Adipose tissue (tissue), 3 donors: ENCODE data around the gene EPC1. TPM values are rescaled to one million over a fixed set of nuclear protein-coding genes. Genes with fewer than 3 reads are reported as not detected.

Experiments used
- H3K27ac ChIP-seq: one replicate; pipeline ENCODE4 v1.5.1; 2013; ENCODE audit warnings: low read depth, low read length
- WGBS, 3 donors: extraction: QIAGEN DNeasy Blood & Tissue Kit; methylation state at CpG; one replicate each; pipeline ENCODE4 v1.1.7; 2013; 5-methylcytosine and 5-hydroxymethylcytosine counted together
- polyA plus RNA-seq, 3 donors: library from polyadenylated mRNA; stranded (reverse); fragments of 200-250 nt; gene quantifications; one replicate each; pipeline ENCODE4 v1.2.3, GENCODE V29; 2013
- donor health status: healthy with polysubstance abuse.
- donor health status: Bipolar disorder and iron deficiency.
- donor health status: healthy.

EPC1 gene
- polyA plus RNA-seq, 3 donors, result 8.9 to 18.4 (median 14.3) TPM

GRCh38 chr10:32346134-32346550 is 816 bp downstream of the EPC1 start:
- WGBS, 3 donors, result 0 to 1% (median 0%) methylated on average over 30 of the region's 30 CpGs
- peak overlapping the region; percentile 100 for H3K27ac ChIP-seq

GRCh38 chr10:32341596-32341995 is 5.4 kb downstream of the EPC1 start:
- no peak overlapping the region for H3K27ac ChIP-seq
- WGBS, 3 donors, result 70 to 80% (median 73%) methylated on average over 1 of the region's 1 CpG

DNA sequence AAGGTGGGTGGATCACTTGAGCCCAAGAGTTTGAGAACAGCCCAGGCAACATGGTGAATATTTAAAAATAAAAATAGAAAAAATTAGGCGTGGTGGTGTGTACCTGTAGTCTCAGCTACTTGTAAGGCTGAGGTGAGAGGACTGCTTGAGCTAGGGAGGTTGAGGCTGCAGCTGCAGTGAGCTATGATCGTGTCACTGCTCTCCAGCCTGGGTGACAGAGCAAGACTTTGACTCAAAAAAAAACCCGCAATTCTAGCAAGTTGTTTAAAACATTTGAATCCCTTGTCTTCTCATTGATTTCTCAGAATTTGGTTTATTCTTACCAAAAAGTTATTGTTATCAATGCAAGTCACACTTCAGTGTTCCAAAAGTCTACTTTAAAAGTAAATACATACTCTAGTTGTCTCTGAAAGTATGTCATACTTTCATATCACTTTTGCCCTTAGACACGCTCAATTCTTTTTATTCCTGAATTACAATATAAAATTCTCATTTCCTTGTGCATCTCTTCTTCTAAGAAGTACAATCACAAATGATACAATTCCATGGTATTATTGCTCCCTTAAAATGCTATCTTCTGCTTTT is 6.3 kb downstream of the EPC1 start:
- no peak overlapping the region for H3K27ac ChIP-seq
- WGBS, 3 donors, result 37 to 62% (median 55%) methylated on average over 4 of the region's 4 CpGs

DNA sequence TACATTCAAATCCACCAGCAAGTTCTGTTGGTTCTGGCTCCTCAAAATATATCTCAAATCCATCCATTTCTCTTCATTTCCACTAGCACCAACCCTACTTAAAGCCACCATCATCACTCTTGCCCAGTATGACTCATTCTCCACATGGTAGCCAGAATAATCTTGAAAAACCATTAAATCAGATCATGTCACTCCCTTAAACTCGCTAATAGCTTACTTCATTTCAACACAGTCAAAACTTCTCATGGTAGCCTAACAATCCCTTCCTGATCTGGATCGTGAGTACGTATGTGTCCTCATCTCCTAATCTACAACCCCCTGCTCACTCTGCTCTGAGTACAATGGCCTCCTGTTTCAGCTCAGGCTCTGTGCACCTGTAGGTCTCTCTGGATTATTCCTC is 8.7 kb downstream of the EPC1 start:
- H3K27ac ChIP-seq, result no peak overlapping the region
- 87 to 94% (median 91%) methylated on average over 3 of the region's 3 CpGs for WGBS, 3 donors

DNA sequence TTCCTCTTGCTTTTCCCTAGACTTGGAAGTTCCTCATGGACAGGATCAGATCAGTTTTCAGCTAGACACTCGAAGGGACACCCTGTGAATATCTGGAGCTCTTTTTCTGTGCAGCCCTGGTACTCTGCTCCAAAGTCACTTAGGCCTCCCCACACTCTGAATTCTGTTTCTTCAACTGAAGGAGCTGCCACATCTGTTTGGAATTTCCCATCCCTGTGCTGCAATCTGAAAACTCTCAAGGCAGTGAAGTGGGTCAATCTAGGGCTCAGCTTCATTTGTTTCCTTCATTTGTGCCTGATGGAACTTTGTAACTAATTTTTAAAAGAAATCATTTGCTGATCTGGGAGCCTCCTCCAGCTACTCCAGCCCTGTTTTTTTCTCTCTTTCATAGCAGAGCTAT is 9.6 kb downstream of the EPC1 start:
- H3K27ac ChIP-seq, result no peak overlapping the region
- WGBS, 3 donors, result 83 to 95% (median 90%) methylated on average over 1 of the region's 1 CpG

GRCh38 chr10:32333849-32334248 is 13.1 kb downstream of the EPC1 start:
- 82 to 96% (median 96%) methylated on average over 3 of the region's 3 CpGs for WGBS, 3 donors
- H3K27ac ChIP-seq, result no peak overlapping the region

GRCh38 chr10:32332299-32332750 is 14.6 kb downstream of the EPC1 start:
- 19 to 63% (median 62%) methylated on average over 3 of the region's 3 CpGs for WGBS, 3 donors
- no peak overlapping the region for H3K27ac ChIP-seq

DNA sequence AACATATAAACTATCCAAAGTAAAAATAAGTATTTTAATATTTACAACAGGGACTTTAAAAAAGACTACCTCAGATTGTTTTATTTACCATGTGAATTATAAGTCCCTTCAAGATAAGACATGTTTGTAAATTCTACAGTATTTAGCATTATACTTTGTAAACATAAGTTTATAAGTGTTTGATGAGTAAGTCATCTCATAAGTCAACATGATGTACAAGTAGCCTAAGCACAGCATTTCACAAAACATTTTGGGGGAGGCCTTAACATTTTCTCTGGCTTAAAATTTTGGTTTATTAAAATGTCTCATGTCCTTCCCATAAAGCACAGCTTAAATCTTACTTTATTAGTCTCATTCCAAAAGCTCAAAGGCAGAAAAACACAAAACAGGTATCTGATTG is 15.4 kb downstream of the EPC1 start:
- H3K27ac ChIP-seq, result no peak overlapping the region

DNA sequence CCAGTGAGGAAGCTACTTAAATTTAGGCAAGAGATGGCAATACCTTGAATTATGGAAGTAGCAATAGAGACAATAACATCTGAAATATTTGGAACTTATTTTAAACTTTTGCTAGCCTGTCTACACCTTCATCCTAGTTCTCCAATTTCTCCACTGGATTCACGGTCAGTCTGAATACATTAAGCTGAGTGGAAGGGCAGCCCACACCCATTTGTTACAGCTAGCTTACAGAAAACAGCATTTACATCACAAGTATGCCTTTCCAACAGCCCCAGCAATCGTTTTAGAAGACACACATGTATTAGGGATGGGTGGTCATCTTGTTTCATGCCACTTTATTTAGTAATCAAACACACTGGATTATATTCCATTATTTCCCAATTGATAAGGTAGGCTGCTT is 16.7 kb downstream of the EPC1 start:
- WGBS, 3 donors, result 46 to 64% (median 55%) methylated on average over 2 of the region's 2 CpGs
- no peak overlapping the region for H3K27ac ChIP-seq

DNA sequence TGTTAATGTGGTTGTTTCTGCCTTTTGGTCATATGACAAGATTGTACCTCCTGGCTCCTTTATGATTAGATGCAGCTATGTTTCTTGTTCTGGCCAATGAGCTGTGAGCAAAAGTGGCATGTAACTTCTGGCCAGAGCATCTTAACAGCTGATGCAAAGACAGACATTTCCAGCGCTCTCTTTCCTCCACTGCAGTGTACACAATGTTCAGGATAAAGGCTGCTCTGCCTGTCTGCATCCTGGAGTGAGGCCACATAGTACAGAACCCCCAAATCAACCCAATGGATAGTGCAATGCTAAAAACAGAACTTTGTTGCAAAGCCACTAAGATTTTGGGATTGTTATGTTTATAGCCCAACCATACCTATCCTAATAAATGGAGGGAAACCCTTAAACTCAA is 17.9 kb downstream of the EPC1 start:
- WGBS, 3 donors, result 79 to 100% (median 94%) methylated on average over 1 of the region's 1 CpG
- no peak overlapping the region for H3K27ac ChIP-seq

GRCh38 chr10:32328499-32328898 is 18.5 kb downstream of the EPC1 start:
- 49 to 65% (median 55%) methylated on average over 3 of the region's 3 CpGs for WGBS, 3 donors
- no peak overlapping the region for H3K27ac ChIP-seq

- WGBS, 3 donors, result 44 to 52% (median 52%) methylated on average over 1 of the region's 1 CpG
- no peak overlapping the region for H3K27ac ChIP-seq
Measured at GRCh38 chr10:32327364-32327691, 19.6 kb downstream of the EPC1 start.

GRCh38 chr10:32326680-32327363 is 20.1 kb downstream of the EPC1 start:
- 68 to 79% (median 68%) methylated on average over 4 of the region's 4 CpGs for WGBS, 3 donors
- H3K27ac ChIP-seq, result no peak overlapping the region

DNA sequence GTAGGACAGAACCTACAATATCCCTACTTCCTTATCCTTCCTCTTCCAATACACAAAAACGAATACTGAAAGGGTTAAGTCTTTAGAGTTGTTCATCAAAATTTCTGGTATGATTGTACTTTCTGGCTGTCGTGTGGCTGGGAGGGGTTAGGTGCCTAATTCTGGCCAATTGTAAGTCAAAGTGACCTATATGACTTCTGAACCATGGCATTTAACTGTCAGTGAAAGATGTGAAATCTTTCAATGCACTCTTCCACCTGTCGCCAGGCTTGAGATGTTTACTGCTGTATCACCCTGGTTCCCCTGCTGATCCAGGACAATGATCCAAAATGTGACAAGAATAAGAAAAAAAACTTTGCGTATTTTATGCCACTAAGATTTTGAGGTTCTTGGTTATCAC is 20.8 kb downstream of the EPC1 start:
- no peak overlapping the region for H3K27ac ChIP-seq
- 50 to 68% (median 57%) methylated on average over 4 of the region's 4 CpGs for WGBS, 3 donors

GRCh38 chr10:32323051-32323450 is 23.9 kb downstream of the EPC1 start:
- 50 to 79% (median 69%) methylated on average over 2 of the region's 2 CpGs for WGBS, 3 donors
- H3K27ac ChIP-seq, result no peak overlapping the region

DNA sequence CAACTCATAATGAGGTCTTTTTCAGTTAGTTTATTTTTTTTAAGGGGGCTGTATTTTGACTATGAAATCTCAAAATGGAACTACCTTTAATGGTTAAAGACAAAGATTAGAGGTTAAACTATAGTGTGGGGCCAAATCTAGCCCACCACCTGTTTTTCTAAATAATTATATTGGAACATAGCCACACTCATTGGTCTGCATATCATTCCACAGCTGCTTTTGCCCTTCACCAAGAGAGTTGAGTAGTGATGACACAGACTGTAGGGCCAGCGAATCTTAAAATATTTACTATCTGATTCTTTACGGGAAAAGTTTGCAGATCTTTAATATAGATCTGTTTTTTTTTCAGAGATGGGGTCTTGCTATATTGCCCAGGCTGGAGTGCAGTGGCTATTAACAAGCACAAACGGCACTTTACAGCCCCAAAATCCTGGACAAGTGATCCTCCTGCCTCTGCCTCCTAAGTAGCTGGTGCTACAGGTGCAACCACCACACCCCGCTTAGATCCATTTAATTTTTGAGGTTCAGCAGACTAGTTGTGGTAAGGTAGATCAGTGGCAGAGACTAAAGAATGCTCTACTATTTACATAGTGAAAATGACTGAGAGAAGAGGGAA is 25.8 kb downstream of the EPC1 start:
- WGBS, 3 donors, result 95 to 99% (median 97%) methylated on average over 4 of the region's 4 CpGs
- H3K27ac ChIP-seq, result no peak overlapping the region

DNA sequence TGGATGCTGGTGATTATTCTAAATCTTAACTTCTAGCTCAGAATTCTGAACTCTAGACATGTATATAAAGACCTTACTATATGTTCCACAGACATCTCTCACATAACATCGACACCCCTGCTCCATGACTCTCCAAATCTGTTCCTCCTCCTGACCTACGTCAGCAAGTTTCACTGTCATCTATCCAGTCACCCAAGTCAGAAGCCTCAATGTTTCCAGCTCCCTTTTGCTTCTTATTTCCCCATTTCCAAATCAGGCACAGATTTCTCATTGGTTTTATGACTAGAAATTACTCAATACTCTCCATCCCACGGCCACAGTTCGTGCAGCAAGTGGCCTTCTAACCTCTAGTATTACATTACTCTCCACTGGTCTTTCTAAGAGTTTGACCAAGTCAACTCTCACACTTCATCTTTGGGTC is 28.5 kb downstream of the EPC1 start:
- WGBS, 3 donors, result 49 to 77% (median 52%) methylated on average over 4 of the region's 4 CpGs
- H3K27ac ChIP-seq, result no peak overlapping the region

DNA sequence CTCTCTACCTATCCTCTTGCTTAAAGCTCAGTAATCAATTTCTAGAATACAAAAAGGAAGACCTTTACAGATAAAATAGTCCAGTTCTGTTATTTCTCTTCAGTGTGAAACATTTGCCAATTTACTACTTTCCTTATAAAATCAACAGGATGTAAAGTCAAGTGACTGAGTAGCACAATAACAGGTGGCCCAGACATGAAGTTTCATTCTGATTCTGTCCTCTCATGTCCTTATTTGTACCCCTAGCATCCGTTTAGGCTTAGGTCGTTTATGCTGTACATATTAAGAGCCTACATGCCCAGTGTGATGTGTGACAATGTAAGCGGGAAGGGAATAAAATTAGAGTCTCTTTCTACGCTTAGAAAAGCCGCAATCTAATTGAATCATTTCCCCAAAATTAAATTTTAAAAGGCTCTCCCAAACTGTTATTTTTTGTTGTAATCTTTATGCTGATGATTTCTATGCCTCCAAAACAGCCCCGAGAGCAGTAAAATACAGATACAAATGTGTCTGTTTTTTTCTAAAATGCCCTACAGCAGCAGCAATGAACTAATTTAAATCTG is 29.1 kb downstream of the EPC1 start:
- no peak overlapping the region for H3K27ac ChIP-seq
- WGBS, 3 donors, result 62 to 69% (median 62%) methylated on average over 6 of the region's 6 CpGs

DNA sequence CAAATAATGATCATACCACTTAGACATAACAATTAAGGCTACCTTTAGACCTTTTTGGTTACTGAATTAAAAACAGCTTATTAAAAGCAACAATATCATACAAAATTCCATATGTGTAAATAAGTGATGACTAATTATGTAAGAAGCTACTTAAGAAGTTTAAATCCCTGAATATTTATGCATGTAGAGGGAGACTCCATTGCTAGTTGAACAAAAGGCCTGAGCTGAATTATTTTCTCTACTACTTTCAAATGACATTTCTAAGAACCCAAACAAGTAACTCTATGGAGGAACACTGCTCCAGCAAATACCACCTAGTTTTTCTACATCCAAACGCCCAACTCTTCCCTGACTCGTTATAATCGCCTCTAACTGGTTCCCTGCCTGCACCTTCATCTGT is 31.5 kb downstream of the EPC1 start:
- WGBS, 3 donors, result 60 to 87% (median 78%) methylated on average over 3 of the region's 3 CpGs
- H3K27ac ChIP-seq, result no peak overlapping the region

DNA sequence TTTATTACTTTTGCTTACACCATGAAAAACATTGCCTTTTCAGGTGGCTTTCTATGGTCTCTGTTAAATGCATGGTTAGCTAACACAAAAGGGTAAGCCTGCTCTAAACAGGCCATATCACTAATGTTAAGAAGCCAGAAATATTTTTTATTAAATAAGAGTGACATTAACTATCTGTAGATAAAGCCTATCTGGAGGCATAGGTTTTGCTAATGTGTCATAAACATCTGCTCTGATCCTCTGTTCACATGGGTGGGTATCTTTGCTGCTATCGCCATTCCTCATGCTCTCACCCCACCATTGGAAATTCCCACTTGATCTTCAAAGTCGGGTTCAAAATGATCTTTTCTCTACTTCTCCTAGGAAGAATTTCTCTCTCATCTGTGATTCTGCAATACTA is 32.4 kb downstream of the EPC1 start:
- no peak overlapping the region for H3K27ac ChIP-seq
- 60 to 97% (median 87%) methylated on average over 2 of the region's 2 CpGs for WGBS, 3 donors
